ENCODE measurements around the gene BCOR.

BCOR gene

DNA sequence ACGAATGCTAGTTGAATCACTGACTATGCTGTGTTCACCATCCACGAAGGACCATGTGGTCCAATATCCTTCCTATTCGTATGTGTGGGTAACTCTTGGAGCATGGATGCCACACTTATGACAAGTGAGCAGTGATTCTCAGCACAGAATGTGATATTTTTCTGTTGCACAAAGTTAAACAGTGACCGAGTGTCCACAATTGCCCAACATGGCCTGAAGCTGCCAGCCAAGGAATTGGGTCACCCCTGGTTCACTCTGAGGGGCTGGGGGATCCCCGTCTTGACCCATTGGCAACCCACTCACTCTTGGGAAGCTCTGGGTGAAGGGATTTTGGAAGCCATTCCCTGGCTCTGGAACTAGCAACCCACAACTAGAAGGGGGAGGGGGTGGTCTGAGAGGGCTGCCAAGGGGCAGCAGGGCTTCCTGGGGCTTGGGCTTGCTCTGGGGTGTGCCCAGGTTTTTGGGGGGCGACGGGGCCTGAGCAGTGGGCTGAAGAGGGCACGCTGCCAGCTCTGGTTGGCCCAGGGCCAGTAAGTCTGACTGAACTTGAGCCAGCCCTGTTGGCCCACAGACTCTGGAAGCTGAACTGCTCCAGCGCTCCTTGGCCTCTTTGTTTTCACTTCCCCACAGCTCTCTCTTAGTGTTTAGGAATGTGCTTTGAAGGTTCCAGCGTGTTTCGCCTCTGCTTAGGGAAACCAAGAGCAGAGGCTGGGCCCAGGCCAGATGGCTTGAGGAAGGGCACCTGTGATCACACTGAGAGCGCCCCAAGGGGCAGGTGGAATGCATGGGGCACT, 43.1 kb upstream of the BCOR start:
- TF ChIP-seq, protein P1, sequence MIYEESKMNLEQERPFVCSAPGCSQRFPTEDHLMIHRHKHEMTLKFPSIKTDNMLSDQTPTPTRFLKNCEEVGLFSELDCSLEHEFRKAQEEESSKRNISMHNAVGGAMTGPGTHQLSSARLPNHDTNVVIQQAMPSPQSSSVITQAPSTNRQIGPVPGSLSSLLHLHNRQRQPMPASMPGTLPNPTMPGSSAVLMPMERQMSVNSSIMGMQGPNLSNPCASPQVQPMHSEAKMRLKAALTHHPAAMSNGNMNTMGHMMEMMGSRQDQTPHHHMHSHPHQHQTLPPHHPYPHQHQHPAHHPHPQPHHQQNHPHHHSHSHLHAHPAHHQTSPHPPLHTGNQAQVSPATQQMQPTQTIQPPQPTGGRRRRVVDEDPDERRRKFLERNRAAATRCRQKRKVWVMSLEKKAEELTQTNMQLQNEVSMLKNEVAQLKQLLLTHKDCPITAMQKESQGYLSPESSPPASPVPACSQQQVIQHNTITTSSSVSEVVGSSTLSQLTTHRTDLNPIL (CRISPR knock-in tag; IDR thresholded peaks at IDR 0.05; ENCODE audit: low read depth), result no peak
- TF ChIP-seq BACH2 (CRISPR knock-in tag; IDR thresholded peaks at IDR 0.05; ENCODE audit: borderline replicate concordance) (no peak), ZNF565 (CRISPR knock-in tag; conservative IDR thresholded peaks at IDR 0.05; ENCODE audit: low read depth) (no peak), ZFP3 (CRISPR knock-in tag; IDR thresholded peaks at IDR 0.05) (no peak), SNAI2 (CRISPR knock-in tag; IDR thresholded peaks at IDR 0.05) (no peak), PPARA (CRISPR knock-in tag; IDR thresholded peaks at IDR 0.05; ENCODE audit: borderline replicate concordance) (no peak), ZC3H10 (CRISPR knock-in tag; IDR thresholded peaks at IDR 0.05) (no peak), OSR1 (CRISPR knock-in tag; IDR thresholded peaks at IDR 0.05) (no peak), TCF4 (CRISPR knock-in tag; IDR thresholded peaks at IDR 0.05; ENCODE audit: borderline replicate concordance) (no peak), CSDC2 (CRISPR knock-in tag; IDR thresholded peaks at IDR 0.05) (no peak), ISL1 (CRISPR knock-in tag; IDR thresholded peaks at IDR 0.05) (no peak), ARNTL (CRISPR knock-in tag; IDR thresholded peaks at IDR 0.05; ENCODE audit: borderline replicate concordance, low read depth) (no peak), RARB (CRISPR knock-in tag; IDR thresholded peaks at IDR 0.05) (no peak), ZNF8 (CRISPR knock-in tag; IDR thresholded peaks at IDR 0.05) (no peak), ESRRG (CRISPR knock-in tag; IDR thresholded peaks at IDR 0.05) (no peak), ZNF70 (CRISPR knock-in tag; IDR thresholded peaks at IDR 0.05) (no peak)
- TF ChIP-seq, protein P2, sequence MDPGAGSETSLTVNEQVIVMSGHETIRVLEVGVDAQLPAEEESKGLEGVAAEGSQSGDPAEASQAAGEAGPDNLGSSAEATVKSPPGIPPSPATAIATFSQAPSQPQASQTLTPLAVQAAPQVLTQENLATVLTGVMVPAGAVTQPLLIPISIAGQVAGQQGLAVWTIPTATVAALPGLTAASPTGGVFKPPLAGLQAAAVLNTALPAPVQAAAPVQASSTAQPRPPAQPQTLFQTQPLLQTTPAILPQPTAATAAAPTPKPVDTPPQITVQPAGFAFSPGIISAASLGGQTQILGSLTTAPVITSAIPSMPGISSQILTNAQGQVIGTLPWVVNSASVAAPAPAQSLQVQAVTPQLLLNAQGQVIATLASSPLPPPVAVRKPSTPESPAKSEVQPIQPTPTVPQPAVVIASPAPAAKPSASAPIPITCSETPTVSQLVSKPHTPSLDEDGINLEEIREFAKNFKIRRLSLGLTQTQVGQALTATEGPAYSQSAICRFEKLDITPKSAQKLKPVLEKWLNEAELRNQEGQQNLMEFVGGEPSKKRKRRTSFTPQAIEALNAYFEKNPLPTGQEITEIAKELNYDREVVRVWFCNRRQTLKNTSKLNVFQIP (CRISPR knock-in tag; IDR thresholded peaks at IDR 0.05; ENCODE audit: borderline replicate concordance, low read depth), result no peak
- TF ChIP-seq, protein P3, sequence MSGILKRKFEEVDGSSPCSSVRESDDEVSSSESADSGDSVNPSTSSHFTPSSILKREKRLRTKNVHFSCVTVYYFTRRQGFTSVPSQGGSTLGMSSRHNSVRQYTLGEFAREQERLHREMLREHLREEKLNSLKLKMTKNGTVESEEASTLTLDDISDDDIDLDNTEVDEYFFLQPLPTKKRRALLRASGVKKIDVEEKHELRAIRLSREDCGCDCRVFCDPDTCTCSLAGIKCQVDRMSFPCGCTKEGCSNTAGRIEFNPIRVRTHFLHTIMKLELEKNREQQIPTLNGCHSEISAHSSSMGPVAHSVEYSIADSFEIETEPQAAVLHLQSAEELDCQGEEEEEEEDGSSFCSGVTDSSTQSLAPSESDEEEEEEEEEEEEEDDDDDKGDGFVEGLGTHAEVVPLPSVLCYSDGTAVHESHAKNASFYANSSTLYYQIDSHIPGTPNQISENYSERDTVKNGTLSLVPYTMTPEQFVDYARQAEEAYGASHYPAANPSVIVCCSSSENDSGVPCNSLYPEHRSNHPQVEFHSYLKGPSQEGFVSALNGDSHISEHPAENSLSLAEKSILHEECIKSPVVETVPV (CRISPR knock-in tag; IDR thresholded peaks at IDR 0.05), result no peak
- TF ChIP-seq, protein P4, sequence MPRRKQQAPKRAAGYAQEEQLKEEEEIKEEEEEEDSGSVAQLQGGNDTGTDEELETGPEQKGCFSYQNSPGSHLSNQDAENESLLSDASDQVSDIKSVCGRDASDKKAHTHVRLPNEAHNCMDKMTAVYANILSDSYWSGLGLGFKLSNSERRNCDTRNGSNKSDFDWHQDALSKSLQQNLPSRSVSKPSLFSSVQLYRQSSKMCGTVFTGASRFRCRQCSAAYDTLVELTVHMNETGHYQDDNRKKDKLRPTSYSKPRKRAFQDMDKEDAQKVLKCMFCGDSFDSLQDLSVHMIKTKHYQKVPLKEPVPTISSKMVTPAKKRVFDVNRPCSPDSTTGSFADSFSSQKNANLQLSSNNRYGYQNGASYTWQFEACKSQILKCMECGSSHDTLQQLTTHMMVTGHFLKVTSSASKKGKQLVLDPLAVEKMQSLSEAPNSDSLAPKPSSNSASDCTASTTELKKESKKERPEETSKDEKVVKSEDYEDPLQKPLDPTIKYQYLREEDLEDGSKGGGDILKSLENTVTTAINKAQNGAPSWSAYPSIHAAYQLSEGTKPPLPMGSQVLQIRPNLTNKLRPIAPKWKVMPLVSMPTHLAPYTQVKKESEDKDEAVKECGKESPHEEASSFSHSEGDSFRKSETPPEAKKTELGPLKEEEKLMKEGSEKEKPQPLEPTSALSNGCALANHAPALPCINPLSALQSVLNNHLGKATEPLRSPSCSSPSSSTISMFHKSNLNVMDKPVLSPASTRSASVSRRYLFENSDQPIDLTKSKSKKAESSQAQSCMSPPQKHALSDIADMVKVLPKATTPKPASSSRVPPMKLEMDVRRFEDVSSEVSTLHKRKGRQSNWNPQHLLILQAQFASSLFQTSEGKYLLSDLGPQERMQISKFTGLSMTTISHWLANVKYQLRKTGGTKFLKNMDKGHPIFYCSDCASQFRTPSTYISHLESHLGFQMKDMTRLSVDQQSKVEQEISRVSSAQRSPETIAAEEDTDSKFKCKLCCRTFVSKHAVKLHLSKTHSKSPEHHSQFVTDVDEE (CRISPR knock-in tag; IDR thresholded peaks at IDR 0.05), result no peak
- peak; percentile 79 for ATAC-seq

DNA sequence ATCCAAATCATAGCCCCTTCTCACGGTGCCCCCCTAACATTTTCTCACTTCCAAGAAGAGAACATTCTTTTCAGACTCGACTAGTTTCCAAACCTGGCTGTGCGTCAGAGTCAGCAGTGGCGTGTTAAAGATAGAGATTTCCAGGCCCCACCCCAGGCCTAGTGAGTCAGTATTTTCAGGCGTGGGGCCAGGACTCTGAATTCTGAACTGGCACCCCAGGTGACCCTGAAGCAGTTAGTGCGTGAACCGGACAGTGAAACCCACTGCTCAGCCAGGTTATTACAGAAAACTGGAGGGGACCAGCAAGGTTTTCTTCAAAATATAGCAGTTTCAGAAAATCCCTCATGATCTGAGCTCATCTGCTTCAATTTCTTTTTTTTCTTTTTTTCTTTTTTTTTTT, 35.0 kb upstream of the BCOR start:
- TF ChIP-seq CSDC2 (CRISPR knock-in tag; IDR thresholded peaks at IDR 0.05) (no peak), RARB (CRISPR knock-in tag; IDR thresholded peaks at IDR 0.05) (no peak), ZNF70 (CRISPR knock-in tag; IDR thresholded peaks at IDR 0.05) (no peak), BACH2 (CRISPR knock-in tag; IDR thresholded peaks at IDR 0.05; ENCODE audit: borderline replicate concordance) (no peak), PPARA (CRISPR knock-in tag; IDR thresholded peaks at IDR 0.05; ENCODE audit: borderline replicate concordance) (no peak), TOX (CRISPR knock-in tag; IDR thresholded peaks at IDR 0.05; ENCODE audit: borderline replicate concordance) (no peak), GLIS3 (CRISPR knock-in tag; IDR thresholded peaks at IDR 0.05) (no peak), ZNF565 (CRISPR knock-in tag; conservative IDR thresholded peaks at IDR 0.05; ENCODE audit: low read depth) (no peak), SNAI2 (CRISPR knock-in tag; IDR thresholded peaks at IDR 0.05) (no peak)
- TF ChIP-seq, protein P2 (CRISPR knock-in tag; IDR thresholded peaks at IDR 0.05; ENCODE audit: borderline replicate concordance, low read depth), result no peak
- TF ChIP-seq, protein P1 (CRISPR knock-in tag; IDR thresholded peaks at IDR 0.05; ENCODE audit: low read depth), result no peak
- ATAC-seq, result peak; percentile 82

Measured in SK-N-SH treated with all-trans-retinoic acid at 6 μM for 48 hours (cell line).